Ishikawa (cell line): ENCODE results near the gene AGAP3.

Experiments
- CEBPB ChIP-seq: IDR thresholded peaks from 2 replicates; pipeline ENCODE4 v1.6.1; 2012
- CREB1 ChIP-seq: IDR thresholded peaks from 2 replicates; pipeline ENCODE4 v1.6.1; 2012; ENCODE audit warnings: low read depth
- EGR1 ChIP-seq: IDR thresholded peaks from 2 replicates; pipeline ENCODE4 v1.6.1; 2012
- EP300 ChIP-seq: IDR thresholded peaks from 2 replicates; pipeline ENCODE4 v1.6.1; 2012; ENCODE audit warnings: borderline replicate concordance
- FOXM1 ChIP-seq: IDR thresholded peaks from 2 replicates; pipeline ENCODE4 v1.6.1; 2012; ENCODE audit warnings: low read depth, borderline replicate concordance
- MAX ChIP-seq: IDR thresholded peaks from 2 replicates; pipeline ENCODE4 v1.6.1; 2012
- NFIC ChIP-seq: IDR thresholded peaks from 2 replicates; pipeline ENCODE4 v1.6.1; 2012
- RAD21 ChIP-seq: IDR thresholded peaks from 2 replicates; pipeline ENCODE4 v1.6.1; 2012; ENCODE audit warnings: low read depth
- REST ChIP-seq: IDR thresholded peaks from 2 replicates; pipeline ENCODE4 v1.6.1; 2012; ENCODE audit warnings: low read depth, mild to moderate bottlenecking
- TAF1 ChIP-seq: IDR thresholded peaks from 2 replicates; pipeline ENCODE4 v1.6.1; 2012; ENCODE audit warnings: low read depth, mild to moderate bottlenecking
- TCF12 ChIP-seq: IDR thresholded peaks from 2 replicates; pipeline ENCODE4 v1.6.1; 2012; ENCODE audit warnings: low read depth
- TEAD4 ChIP-seq: IDR thresholded peaks from 2 replicates; pipeline ENCODE4 v1.6.1; 2012
- USF1 ChIP-seq: IDR thresholded peaks from 2 replicates; pipeline ENCODE4 v1.6.1; 2012
- YY1 ChIP-seq: IDR thresholded peaks from 2 replicates; pipeline ENCODE4 v1.6.1; 2012; ENCODE audit warnings: low read depth
- ZBTB7A ChIP-seq: IDR thresholded peaks from 2 replicates; pipeline ENCODE4 v1.6.1; 2012; ENCODE audit warnings: low read depth

The AGAP3 gene

GRCh38 chr7:151129960-151130591 is 43.8 kb downstream of the AGAP3 start:
- no peak for TF ChIP-seq TAF1
- TF ChIP-seq USF1: no peak
- no peak for TF ChIP-seq REST
- TF ChIP-seq EP300: no peak
- no peak for TF ChIP-seq MAX
- TF ChIP-seq ZBTB7A: no peak
- TF ChIP-seq TCF12: no peak
- no peak for TF ChIP-seq YY1
- TF ChIP-seq RAD21: no peak
- TF ChIP-seq CEBPB: no peak
- TF ChIP-seq EGR1: no peak
- no peak for TF ChIP-seq NFIC
- no peak for TF ChIP-seq CREB1
- TF ChIP-seq FOXM1: no peak
- no peak for TF ChIP-seq TEAD4

- no peak for TF ChIP-seq TAF1
- no peak for TF ChIP-seq NFIC
- TF ChIP-seq YY1: no peak
- TF ChIP-seq RAD21: no peak
- TF ChIP-seq TCF12: no peak
- TF ChIP-seq ZBTB7A: no peak
- TF ChIP-seq MAX: no peak
- TF ChIP-seq REST: no peak
- no peak for TF ChIP-seq EP300
- TF ChIP-seq CEBPB: no peak
- TF ChIP-seq CREB1: no peak
- TF ChIP-seq TEAD4: no peak
- no peak for TF ChIP-seq FOXM1
- TF ChIP-seq EGR1: no peak
These were observed 44.5 kb downstream of the AGAP3 start for GRCh38 chr7:151130741-151131157.

- TF ChIP-seq MAX: no peak
- no peak for TF ChIP-seq USF1
- no peak for TF ChIP-seq RAD21
- no peak for TF ChIP-seq ZBTB7A
- TF ChIP-seq YY1: no peak
- no peak for TF ChIP-seq REST
- TF ChIP-seq FOXM1: no peak
- TF ChIP-seq NFIC: no peak
- no peak for TF ChIP-seq EGR1
- no peak for TF ChIP-seq TEAD4
These were observed 44.9 kb downstream of the AGAP3 start for GRCh38 chr7:151131224-151131591.

GRCh38 chr7:151131592-151132293 is 45.5 kb downstream of the AGAP3 start:
- TF ChIP-seq CEBPB: no peak
